Measurements from ENCODE around the gene FAM50B.

Gene FAM50B

DNA sequence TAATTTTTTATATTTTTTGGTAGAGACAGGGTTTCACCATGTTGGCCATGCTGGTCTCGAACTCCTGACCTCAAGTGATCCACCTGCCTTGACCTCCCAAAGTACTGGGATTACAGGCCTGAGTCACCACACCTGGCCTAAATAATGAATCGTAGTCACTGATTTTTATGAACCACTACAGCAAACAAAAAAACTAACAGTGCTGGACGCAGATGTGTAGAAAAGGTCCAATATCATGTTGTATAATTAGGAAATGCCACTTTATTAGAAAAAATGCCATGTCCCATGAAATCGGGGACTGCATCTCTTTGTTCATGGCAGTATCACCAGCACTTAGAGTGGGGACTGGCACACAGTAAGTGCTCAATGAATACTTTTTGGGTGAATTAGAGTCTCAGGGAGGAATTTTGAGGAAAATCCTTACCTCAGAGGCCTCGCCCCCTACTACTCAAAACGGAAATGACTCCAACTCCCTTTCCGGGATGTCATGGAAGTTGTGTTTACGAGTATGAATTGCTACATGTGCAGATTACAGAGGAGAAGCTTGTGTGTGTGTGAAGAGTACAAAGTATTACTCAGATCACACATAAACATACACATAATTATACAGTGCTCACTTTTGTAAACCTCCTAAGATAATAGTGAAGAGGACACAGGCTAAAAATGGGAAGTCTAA lies 43.6 kb upstream of the FAM50B start:
- WGBS (ENCODE audit: insufficient coverage), result no CpG with 5 or more reads among the region's 8 CpGs
- POLR2A ChIA-PET, result no interaction called here
- H3K4me1 ChIP-seq (ENCODE audit: control extremely low read depth in 1 of 4, control insufficient read depth in 4 of 4, insufficient read depth in 4 of 4, low read length in 3 of 4), result peaks cover 0 to 9% (median 4%) of the 10 kb centered on the region in 4 experiments

DNA sequence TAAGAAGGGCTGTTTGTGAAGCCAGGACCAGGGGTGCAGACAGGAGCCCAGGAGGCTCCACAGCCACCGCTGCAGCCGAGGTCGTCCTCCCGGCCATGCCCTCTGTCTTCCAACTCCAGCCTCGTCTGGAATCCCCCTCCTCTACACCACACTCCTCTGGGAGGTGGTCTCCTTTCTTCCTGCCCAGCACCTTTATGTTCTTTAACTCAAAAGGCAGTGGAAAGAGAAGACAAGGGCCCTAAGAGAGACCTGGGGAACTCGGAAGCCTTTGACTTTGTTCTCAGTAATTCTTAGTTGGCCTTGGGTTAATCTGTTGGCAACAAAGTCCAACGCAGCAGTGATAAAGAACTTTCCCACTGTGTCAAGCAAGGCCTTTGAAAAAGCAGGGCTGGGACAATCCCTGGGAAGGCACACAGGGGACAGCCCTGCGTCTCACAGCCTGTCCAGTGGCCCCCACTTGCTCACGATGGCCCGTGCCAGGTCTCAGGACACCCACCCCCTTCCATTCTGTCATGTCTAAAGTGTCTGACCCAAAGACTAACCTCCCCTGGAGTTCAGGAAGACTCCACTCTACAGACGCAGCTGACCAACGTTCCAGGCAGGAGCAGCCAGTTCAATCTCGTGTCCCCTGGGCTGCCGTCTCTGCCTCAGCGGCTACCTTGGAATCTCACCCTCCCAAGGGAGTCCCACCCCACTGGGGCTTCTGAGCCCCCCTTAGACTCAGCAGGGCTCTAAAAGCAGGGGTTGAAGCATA lies 42.8 kb upstream of the FAM50B start:
- Histone ChIP-seq H3K27me3 (replicated peaks in 2 of 5; ENCODE audit: control insufficient read depth in 4 of 5, insufficient read depth in 5 of 5, low read length in 4 of 5) (no peaks in the 10 kb centered on the region), H3K4me3 (ENCODE audit: control insufficient read depth in 1 of 7, extremely low read depth in 1 of 7, insufficient read depth in 4 of 7, low read depth in 2 of 7, low read length in 6 of 7) (no peak overlapping the region), H3K27ac (ENCODE audit: insufficient read depth in 1 of 2, low read depth in 1 of 2, low read length in 2 of 2, poor library complexity in 1 of 2, severe bottlenecking in 2 of 2) (no peak overlapping the region), H3K9me3 (ENCODE audit: control extremely low read depth in 1 of 5, control insufficient read depth in 4 of 5, insufficient read depth in 2 of 5, low read depth in 1 of 5, low read length in 4 of 5) (no peaks in the 10 kb centered on the region), H3K4me1 (ENCODE audit: control extremely low read depth in 1 of 4, control insufficient read depth in 4 of 4, insufficient read depth in 4 of 4, low read length in 3 of 4) (peaks cover 0 to 16% (median 9%) of the 10 kb centered on the region in 4 experiments), H3K36me3 (ENCODE audit: control insufficient read depth in 4 of 4, insufficient read depth in 4 of 4, low read length in 3 of 4) (no peaks in the 10 kb centered on the region)
- 98% methylated on average over 10 of the region's 15 CpGs for WGBS (ENCODE audit: insufficient coverage)
- CTCF ChIA-PET, result no interaction called here
- no peak for DNase-seq
- POLR2A ChIA-PET, result no interaction called here

More for the DNA sequence above, 43.6 kb upstream of the FAM50B start:
- Histone ChIP-seq H3K4me3 (ENCODE audit: control insufficient read depth in 1 of 7, extremely low read depth in 1 of 7, insufficient read depth in 4 of 7, low read depth in 2 of 7, low read length in 6 of 7) (no peak overlapping the region), H3K9me3 (ENCODE audit: control extremely low read depth in 1 of 5, control insufficient read depth in 4 of 5, insufficient read depth in 2 of 5, low read depth in 1 of 5, low read length in 4 of 5) (no peaks in the 10 kb centered on the region), H3K36me3 (ENCODE audit: control insufficient read depth in 4 of 4, insufficient read depth in 4 of 4, low read length in 3 of 4) (no peaks in the 10 kb centered on the region), H3K27ac (ENCODE audit: insufficient read depth in 1 of 2, low read depth in 1 of 2, low read length in 2 of 2, poor library complexity in 1 of 2, severe bottlenecking in 2 of 2) (no peak overlapping the region), H3K27me3 (replicated peaks in 2 of 5; ENCODE audit: control insufficient read depth in 4 of 5, insufficient read depth in 5 of 5, low read length in 4 of 5) (no peaks in the 10 kb centered on the region)
- CTCF ChIA-PET, result no interaction called here
- DNase-seq, result no peak

DNA sequence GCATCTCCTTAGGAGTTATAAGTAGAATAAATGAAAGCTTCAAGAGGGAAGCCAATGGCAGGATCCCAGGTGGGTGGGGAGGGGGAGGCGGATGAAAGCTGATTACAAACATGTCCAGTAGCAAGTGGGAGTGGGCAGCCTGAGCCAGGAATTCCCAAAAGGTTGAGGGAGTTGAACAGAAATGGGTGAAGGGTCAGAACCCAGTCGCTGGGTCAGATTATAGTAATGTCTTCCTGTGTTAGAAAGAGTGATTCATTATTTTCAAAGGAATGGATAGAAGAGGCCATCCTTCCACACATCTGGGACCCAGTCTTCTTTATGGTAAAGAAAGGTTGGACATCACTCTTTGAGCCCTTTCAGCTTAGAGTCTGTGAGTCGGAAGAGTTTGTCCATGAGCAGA lies 41.0 kb upstream of the FAM50B start:
- Histone ChIP-seq H3K27ac (ENCODE audit: insufficient read depth in 1 of 2, low read depth in 1 of 2, low read length in 2 of 2, poor library complexity in 1 of 2, severe bottlenecking in 2 of 2) (no peak overlapping the region), H3K4me3 (ENCODE audit: control insufficient read depth in 1 of 7, extremely low read depth in 1 of 7, insufficient read depth in 4 of 7, low read depth in 2 of 7, low read length in 6 of 7) (no peak overlapping the region), H3K9me3 (ENCODE audit: control extremely low read depth in 1 of 5, control insufficient read depth in 4 of 5, insufficient read depth in 2 of 5, low read depth in 1 of 5, low read length in 4 of 5) (no peaks in the 10 kb centered on the region), H3K36me3 (ENCODE audit: control insufficient read depth in 4 of 4, insufficient read depth in 4 of 4, low read length in 3 of 4) (no peaks in the 10 kb centered on the region), H3K27me3 (replicated peaks in 2 of 5; ENCODE audit: control insufficient read depth in 4 of 5, insufficient read depth in 5 of 5, low read length in 4 of 5) (no peaks in the 10 kb centered on the region), H3K4me1 (ENCODE audit: control extremely low read depth in 1 of 4, control insufficient read depth in 4 of 4, insufficient read depth in 4 of 4, low read length in 3 of 4) (peaks cover 5 to 33% (median 23%) of the 10 kb centered on the region in 4 experiments)
- DNase-seq, result no peak
- 100% methylated on average over 3 of the region's 3 CpGs for WGBS (ENCODE audit: insufficient coverage)
- ChIA-PET POLR2A (no interaction called here), CTCF (interaction anchor here (1.6 to 2.0 kb wide), 3 partner anchors 8 to 170 kb away, joined by 4 to 8 read pairs (median 6); no protein-coding TSS in a partner anchor)

DNA sequence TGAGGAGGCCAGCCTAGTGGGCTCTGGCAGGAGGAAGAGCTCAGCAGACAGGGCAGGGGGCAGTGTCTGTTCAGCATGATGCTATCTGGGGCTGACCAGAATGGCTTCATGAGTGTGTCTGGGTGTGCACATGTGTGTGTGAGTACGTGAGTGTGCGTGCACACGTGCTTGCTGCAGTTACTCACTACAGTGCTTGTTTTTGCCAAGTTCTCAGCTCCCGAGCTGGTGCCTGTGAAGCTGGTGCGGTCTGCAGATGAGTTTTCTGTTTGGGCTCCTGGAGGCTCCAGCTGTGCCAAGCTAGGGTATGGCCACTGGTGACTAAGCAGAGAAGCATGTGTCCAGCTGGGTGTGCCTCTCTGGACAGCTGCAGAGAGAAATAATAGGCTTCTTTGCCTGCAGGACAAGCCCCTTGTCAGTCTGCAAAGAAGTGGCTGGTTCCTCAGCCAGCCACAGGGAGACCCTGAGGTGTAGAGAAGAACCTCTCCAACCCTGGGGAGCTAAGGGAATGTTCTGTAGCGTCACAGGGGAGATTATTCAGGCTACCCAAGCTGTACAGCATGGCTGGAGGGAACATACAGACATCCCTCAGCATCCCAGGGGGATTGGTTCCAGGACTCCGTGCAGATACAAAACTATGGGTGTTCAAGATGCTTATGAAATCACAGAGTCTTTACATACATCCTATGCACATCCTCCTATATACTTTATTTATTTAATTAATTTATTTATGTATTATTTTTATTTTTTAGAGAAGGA lies 40.2 kb upstream of the FAM50B start:
- no peaks in the 10 kb centered on the region for H3K36me3 ChIP-seq (ENCODE audit: control insufficient read depth in 4 of 4, insufficient read depth in 4 of 4, low read length in 3 of 4)
- H3K4me1 ChIP-seq (ENCODE audit: control extremely low read depth in 1 of 4, control insufficient read depth in 4 of 4, insufficient read depth in 4 of 4, low read length in 3 of 4), result peaks cover 5 to 39% (median 30%) of the 10 kb centered on the region in 4 experiments
- no peak for DNase-seq
- ChIA-PET CTCF (interaction anchor here (1.6 to 2.0 kb wide), 3 partner anchors 9 to 169 kb away, joined by 4 to 8 read pairs (median 6); no protein-coding TSS in a partner anchor), POLR2A (no interaction called here)
- no peak overlapping the region for H3K27ac ChIP-seq (ENCODE audit: insufficient read depth in 1 of 2, low read depth in 1 of 2, low read length in 2 of 2, poor library complexity in 1 of 2, severe bottlenecking in 2 of 2)
- no peak overlapping the region for H3K4me3 ChIP-seq (ENCODE audit: control insufficient read depth in 1 of 7, extremely low read depth in 1 of 7, insufficient read depth in 4 of 7, low read depth in 2 of 7, low read length in 6 of 7)
- 100% methylated on average over 5 of the region's 7 CpGs for WGBS (ENCODE audit: insufficient coverage)
- no peaks in the 10 kb centered on the region for H3K9me3 ChIP-seq (ENCODE audit: control extremely low read depth in 1 of 5, control insufficient read depth in 4 of 5, insufficient read depth in 2 of 5, low read depth in 1 of 5, low read length in 4 of 5)
- no peaks in the 10 kb centered on the region for H3K27me3 ChIP-seq (replicated peaks in 2 of 5; ENCODE audit: control insufficient read depth in 4 of 5, insufficient read depth in 5 of 5, low read length in 4 of 5)

DNA sequence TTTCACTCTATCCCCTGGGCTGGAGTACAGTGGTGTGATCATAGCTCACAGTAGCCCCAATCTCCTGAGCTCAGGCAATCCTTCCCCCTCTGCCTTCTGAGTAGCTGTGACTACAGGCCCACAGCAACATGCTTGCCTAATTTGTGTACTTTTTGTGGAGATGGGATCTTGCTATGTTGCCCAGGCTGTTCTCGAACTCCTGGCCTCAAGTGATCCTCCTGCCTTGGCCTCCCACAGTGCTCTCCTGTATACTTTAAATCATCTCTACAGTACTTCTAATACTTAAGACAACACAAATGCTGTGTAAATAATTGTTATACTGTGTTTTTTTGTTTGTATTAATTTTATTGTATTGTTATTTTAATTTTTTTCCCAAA lies 39.7 kb upstream of the FAM50B start:
- POLR2A ChIA-PET, result no interaction called here
- no peak for DNase-seq
- Histone ChIP-seq H3K27me3 (replicated peaks in 2 of 5; ENCODE audit: control insufficient read depth in 4 of 5, insufficient read depth in 5 of 5, low read length in 4 of 5) (no peaks in the 10 kb centered on the region), H3K4me3 (ENCODE audit: control insufficient read depth in 1 of 7, extremely low read depth in 1 of 7, insufficient read depth in 4 of 7, low read depth in 2 of 7, low read length in 6 of 7) (no peak overlapping the region), H3K36me3 (ENCODE audit: control insufficient read depth in 4 of 4, insufficient read depth in 4 of 4, low read length in 3 of 4) (no peaks in the 10 kb centered on the region), H3K4me1 (ENCODE audit: control extremely low read depth in 1 of 4, control insufficient read depth in 4 of 4, insufficient read depth in 4 of 4, low read length in 3 of 4) (peaks cover 5 to 42% (median 32%) of the 10 kb centered on the region in 4 experiments), H3K27ac (ENCODE audit: insufficient read depth in 1 of 2, low read depth in 1 of 2, low read length in 2 of 2, poor library complexity in 1 of 2, severe bottlenecking in 2 of 2) (no peak overlapping the region), H3K9me3 (ENCODE audit: control extremely low read depth in 1 of 5, control insufficient read depth in 4 of 5, insufficient read depth in 2 of 5, low read depth in 1 of 5, low read length in 4 of 5) (no peaks in the 10 kb centered on the region)
- CTCF ChIA-PET, result interaction anchor here (1.6 to 2.0 kb wide), 3 partner anchors 10 to 168 kb away, joined by 4 to 8 read pairs (median 6); no protein-coding TSS in a partner anchor
- WGBS (ENCODE audit: insufficient coverage), result no CpG with 5 or more reads among the region's 1 CpG

DNA sequence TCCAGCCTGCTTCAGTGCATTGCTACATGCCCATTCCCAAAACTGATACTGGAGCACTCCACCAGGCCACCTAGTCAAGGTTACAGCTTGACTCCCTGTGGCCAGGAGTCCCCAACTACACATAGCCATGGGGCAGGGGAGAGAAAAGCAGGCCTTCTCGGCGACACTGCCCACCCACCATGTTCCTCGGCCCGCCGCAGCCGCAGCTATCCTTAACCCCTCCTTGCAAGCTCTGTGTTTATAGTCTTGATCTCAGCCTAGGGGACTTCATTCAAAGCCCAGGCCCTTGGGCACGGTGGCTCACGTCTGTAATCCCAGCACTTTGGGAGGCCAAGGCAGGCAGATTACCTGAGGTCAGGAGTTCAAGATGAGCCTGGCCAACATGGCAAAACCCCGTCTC lies 39.2 kb upstream of the FAM50B start:
- Histone ChIP-seq H3K4me1 (ENCODE audit: control extremely low read depth in 1 of 4, control insufficient read depth in 4 of 4, insufficient read depth in 4 of 4, low read length in 3 of 4) (peaks cover 5 to 44% (median 32%) of the 10 kb centered on the region in 4 experiments), H3K9me3 (ENCODE audit: control extremely low read depth in 1 of 5, control insufficient read depth in 4 of 5, insufficient read depth in 2 of 5, low read depth in 1 of 5, low read length in 4 of 5) (no peaks in the 10 kb centered on the region), H3K36me3 (ENCODE audit: control insufficient read depth in 4 of 4, insufficient read depth in 4 of 4, low read length in 3 of 4) (no peaks in the 10 kb centered on the region), H3K4me3 (ENCODE audit: control insufficient read depth in 1 of 7, extremely low read depth in 1 of 7, insufficient read depth in 4 of 7, low read depth in 2 of 7, low read length in 6 of 7) (no peak overlapping the region), H3K27ac (ENCODE audit: insufficient read depth in 1 of 2, low read depth in 1 of 2, low read length in 2 of 2, poor library complexity in 1 of 2, severe bottlenecking in 2 of 2) (no peak overlapping the region), H3K27me3 (replicated peaks in 2 of 5; ENCODE audit: control insufficient read depth in 4 of 5, insufficient read depth in 5 of 5, low read length in 4 of 5) (no peaks in the 10 kb centered on the region)
- ChIA-PET CTCF (interaction anchor here (0.8 to 2.0 kb wide), 2 partner anchors 10 to 11 kb away, joined by 3 to 6 read pairs; no protein-coding TSS in a partner anchor), POLR2A (no interaction called here)
- 100% methylated on average over 8 of the region's 9 CpGs for WGBS (ENCODE audit: insufficient coverage)
- DNase-seq, result no peak
